BE2C (cell line): ENCODE results near the gene BLVRA.
"Not testable (repeated sequence)": the region's sequence is repeated elsewhere in the genome, so short reads cannot be mapped to it uniquely, and the experiment has no call there.

Experiments used
- DNase-seq: peaks from one replicate; pipeline ENCODE4 v3.0.0-alpha.2; 2020
- H3K27me3 ChIP-seq: fragments of 250-450 bp; sonication (Bioruptor Pico); 2 replicates; pipeline ENCODE4 v1.5.1; 2020; ENCODE audit warnings: mild to moderate bottlenecking
- H3K36me3 ChIP-seq: fragments of 250-450 bp; sonication (Bioruptor Pico); 2 replicates; pipeline ENCODE4 v1.5.1; 2020; ENCODE audit warnings: mild to moderate bottlenecking
- H3K4me1 ChIP-seq: fragments of 250-450 bp; sonication (Bioruptor Pico); 2 replicates; pipeline ENCODE4 v1.5.1; 2020
- H3K4me3 ChIP-seq: 2 replicates; pipeline ENCODE4 v1.5.1; 2011; ENCODE audit warnings: low read depth, low read length
- H3K9me3 ChIP-seq: fragments of 250-450 bp; sonication (Bioruptor Pico); 2 replicates; pipeline ENCODE4 v1.5.1; 2020
- TF ChIP-seq, protein P1 (sequence below): IDR thresholded peaks from 2 replicates; pipeline ENCODE4 v1.5.1; 2012; ENCODE audit warnings: mild to moderate bottlenecking, low read depth, low read length

The BLVRA gene

GRCh38 chr7:43771573-43771972 lies 13.1 kb downstream of the BLVRA start:
- TF ChIP-seq, protein P1, sequence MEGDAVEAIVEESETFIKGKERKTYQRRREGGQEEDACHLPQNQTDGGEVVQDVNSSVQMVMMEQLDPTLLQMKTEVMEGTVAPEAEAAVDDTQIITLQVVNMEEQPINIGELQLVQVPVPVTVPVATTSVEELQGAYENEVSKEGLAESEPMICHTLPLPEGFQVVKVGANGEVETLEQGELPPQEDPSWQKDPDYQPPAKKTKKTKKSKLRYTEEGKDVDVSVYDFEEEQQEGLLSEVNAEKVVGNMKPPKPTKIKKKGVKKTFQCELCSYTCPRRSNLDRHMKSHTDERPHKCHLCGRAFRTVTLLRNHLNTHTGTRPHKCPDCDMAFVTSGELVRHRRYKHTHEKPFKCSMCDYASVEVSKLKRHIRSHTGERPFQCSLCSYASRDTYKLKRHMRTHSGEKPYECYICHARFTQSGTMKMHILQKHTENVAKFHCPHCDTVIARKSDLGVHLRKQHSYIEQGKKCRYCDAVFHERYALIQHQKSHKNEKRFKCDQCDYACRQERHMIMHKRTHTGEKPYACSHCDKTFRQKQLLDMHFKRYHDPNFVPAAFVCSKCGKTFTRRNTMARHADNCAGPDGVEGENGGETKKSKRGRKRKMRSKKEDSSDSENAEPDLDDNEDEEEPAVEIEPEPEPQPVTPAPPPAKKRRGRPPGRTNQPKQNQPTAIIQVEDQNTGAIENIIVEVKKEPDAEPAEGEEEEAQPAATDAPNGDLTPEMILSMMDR = no peak
- no peak for DNase-seq

GRCh38 chr7:43773268-43773667 lies 14.8 kb downstream of the BLVRA start:
- H3K27me3 ChIP-seq, DNase-seq, H3K4me3 ChIP-seq, H3K9me3 ChIP-seq, H3K36me3 ChIP-seq, H3K4me1 ChIP-seq: not testable (repeated sequence)

More at GRCh38 chr7:43771573-43771972, 13.1 kb downstream of the BLVRA start:
- Histone ChIP-seq H3K36me3 (peaks cover 8% of the 10 kb centered on the region), H3K4me3 (no peak overlapping the region), H3K4me1 (peaks cover 6% of the 10 kb centered on the region; the same call in 1 of the 2 replicates), H3K9me3 (no peaks in the 10 kb centered on the region), H3K27me3 (no peaks in the 10 kb centered on the region)

DNA sequence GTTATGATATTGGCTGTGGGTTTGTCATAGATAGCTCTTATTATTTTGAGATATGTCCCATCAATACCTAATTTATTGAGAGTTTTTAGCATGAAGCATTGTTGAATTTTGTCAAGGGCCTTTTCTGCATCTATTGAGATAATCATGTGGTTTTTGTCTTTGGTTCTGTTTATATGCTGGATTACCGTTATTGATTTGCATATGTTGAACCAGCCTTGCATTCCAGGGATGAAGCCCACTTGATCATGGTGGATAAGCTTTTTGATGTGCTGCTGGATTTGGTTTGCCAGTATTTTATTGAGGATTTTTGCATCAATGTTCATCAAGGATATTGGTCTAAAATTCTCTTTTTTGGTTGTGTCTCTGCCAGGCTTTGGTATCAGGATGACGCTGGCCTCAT lies 16.8 kb downstream of the BLVRA start:
- H3K27me3 ChIP-seq, DNase-seq, H3K9me3 ChIP-seq, H3K4me1 ChIP-seq, H3K36me3 ChIP-seq, H3K4me3 ChIP-seq: not testable (repeated sequence)

GRCh38 chr7:43778293-43779044 lies 20.0 kb downstream of the BLVRA start:
- H3K27me3 ChIP-seq, H3K4me1 ChIP-seq, H3K9me3 ChIP-seq, H3K4me3 ChIP-seq, DNase-seq, H3K36me3 ChIP-seq: not testable (repeated sequence)

DNA sequence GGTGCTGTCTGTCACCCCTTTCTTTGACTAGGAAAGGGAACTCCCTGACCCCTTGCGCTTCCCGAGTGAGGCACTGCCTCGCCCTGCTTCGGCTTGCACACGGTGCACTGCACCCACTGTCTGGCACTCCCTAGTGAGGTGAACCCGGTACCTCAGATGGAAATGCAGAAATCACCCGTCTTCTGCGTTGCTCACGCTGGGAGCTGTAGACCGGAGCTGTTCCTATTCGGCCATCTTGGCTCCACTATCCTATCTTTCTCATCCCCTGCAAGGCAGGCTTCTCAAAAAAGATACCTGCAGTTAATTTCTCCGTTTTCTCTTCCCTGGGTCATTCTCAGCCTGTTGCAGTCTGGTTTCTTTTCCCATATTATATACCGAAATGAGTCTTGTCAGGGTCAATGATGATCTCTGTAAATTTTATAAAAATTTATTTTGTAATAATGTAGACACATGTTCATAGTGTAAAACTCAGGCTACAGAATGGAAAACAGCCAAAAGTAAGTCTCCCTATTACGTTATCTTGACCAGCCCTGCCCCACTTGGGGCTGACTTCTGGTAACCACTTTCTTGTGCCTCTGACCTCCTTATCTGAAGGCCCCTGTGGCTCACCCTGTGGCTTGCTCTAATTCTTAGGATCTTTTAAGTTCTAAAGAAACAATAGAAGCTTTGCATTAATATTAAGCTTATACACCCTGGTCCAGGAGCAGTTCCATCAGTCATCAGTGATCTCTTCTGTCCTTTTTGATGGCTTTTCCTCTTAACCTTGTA lies 20.7 kb downstream of the BLVRA start:
- no peaks in the 10 kb centered on the region; the same call in 1 of the 2 replicates for H3K36me3 ChIP-seq
- H3K27me3 ChIP-seq = no peaks in the 10 kb centered on the region
- H3K9me3 ChIP-seq = no peaks in the 10 kb centered on the region
- TF ChIP-seq, protein P1 = no peak
- no peaks in the 10 kb centered on the region for H3K4me1 ChIP-seq
- H3K4me3 ChIP-seq = no peak overlapping the region
- DNase-seq = no peak

DNA sequence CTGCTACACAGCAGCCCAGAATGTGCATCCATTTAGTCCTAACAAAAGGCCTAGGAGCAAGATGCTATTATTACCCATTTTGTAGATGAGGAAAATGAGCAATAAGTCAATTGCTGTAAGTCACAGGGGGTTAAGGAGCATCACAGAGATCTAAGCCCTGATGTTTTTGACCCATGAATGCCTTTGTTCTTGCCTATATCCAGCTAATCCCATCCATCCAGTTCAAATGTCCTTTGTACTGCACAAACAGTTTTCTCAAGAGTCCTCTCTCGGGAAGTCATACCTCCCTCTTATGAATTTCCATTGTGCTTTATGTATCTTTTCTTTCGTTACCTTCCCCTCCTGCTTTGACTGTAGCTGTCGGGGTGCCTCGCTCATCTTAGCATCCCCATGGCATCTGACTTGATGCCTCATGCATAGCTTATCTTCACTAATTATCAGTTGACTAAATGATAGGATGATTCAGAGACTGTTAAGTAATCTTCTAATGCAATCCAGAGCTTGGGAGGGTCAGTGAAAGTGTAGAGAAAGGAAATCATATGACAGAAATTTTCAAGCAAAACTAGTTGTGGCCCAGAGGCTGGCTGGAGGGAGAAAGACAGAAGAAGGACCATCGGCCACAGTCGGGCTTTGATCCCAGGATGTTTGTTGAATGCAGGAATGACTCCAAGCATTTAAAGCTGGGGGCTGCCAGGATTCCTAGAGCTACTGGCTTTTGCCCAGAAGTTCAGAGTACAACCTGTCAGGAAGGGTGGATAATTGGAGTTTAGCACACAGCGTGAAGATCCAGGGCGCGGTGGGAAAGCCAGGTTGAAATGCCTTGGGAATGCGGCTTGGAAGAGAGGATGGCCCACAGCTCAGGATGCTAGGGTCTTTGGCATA lies 23.5 kb downstream of the BLVRA start:
- H3K27me3 ChIP-seq = no peaks in the 10 kb centered on the region
- H3K4me3 ChIP-seq = no peak overlapping the region
- TF ChIP-seq, protein P1 = no peak
- DNase-seq = no peak
- no peaks in the 10 kb centered on the region; the same call in 1 of the 2 replicates for H3K36me3 ChIP-seq
- H3K4me1 ChIP-seq = no peaks in the 10 kb centered on the region
- no peaks in the 10 kb centered on the region for H3K9me3 ChIP-seq

- Histone ChIP-seq H3K36me3 (no peaks in the 10 kb centered on the region; the same call in 1 of the 2 replicates), H3K9me3 (no peaks in the 10 kb centered on the region), H3K27me3 (no peaks in the 10 kb centered on the region), H3K4me1 (no peaks in the 10 kb centered on the region), H3K4me3 (no peak overlapping the region)
- TF ChIP-seq, protein P1 = no peak
- no peak for DNase-seq
Measured at GRCh38 chr7:43782768-43783555, 24.5 kb downstream of the BLVRA start.
